GM12891 (cell line): Measurements from ENCODE around the gene OR9Q2.

Source experiments
- POLR2AphosphoS5 ChIP-seq: IDR thresholded peaks from 2 replicates; pipeline ENCODE4 v1.6.1; 2011; ENCODE audit warnings: low read depth, low read length, control low read depth
- SPI1 ChIP-seq: IDR thresholded peaks from 2 replicates; pipeline ENCODE4 v1.6.1; 2011; ENCODE audit warnings: low read depth, low read length, control low read depth

GRCh38 chr11:58178444-58178843 lies 10.4 kb upstream of the OR9Q2 start:
- TF ChIP-seq POLR2AphosphoS5 (no peak), SPI1 (no peak)
